HepG2 (cell line): ENCODE results near the gene OGG1. TPM values are rescaled to one million over a fixed set of nuclear protein-coding genes. Genes with fewer than 3 reads are reported as not detected.
A peak's percentile ranks its signal among the peaks of the same experiment; 100 is the strongest.

Experiments used
- GTF3A ChIP-seq: sonication (generic); formaldehyde crosslinking; conservative IDR thresholded peaks from 2 replicates; pipeline ENCODE4 v1.4.0; 2020; ENCODE audit warnings: mild to moderate bottlenecking, missing genetic modification reagents
- JDP2 ChIP-seq: sonication (generic); formaldehyde crosslinking; IDR thresholded peaks from 2 replicates; pipeline ENCODE4 v1.8.1; 2022; ENCODE audit warnings: missing genetic modification reagents, borderline replicate concordance
- MAZ ChIP-seq, 2 experiments: sonication (generic) in 1 of 2; formaldehyde crosslinking in 1 of 2; IDR thresholded peaks; 2 replicates each; pipeline versions ENCODE4 v1.5.0 to v1.6.1; 2012 to 2020; ENCODE audit warnings: low read depth in 2 of 2, mild to moderate bottlenecking in 2 of 2, borderline replicate concordance in 1 of 2, improper control_type of control experiment in 1 of 2, low read length in 1 of 2, missing genetic modification reagents in 1 of 2, moderate library complexity in 1 of 2
- MED8 ChIP-seq: sonication (generic); formaldehyde crosslinking; IDR thresholded peaks from 2 replicates; pipeline ENCODE4 v1.8.1; 2023; ENCODE audit warnings: mild to moderate bottlenecking, missing genetic modification reagents; ENCODE audit not compliant: insufficient replicate concordance
- MIER3 ChIP-seq: IDR thresholded peaks from 2 replicates; pipeline ENCODE4 v1.6.1; 2016; ENCODE audit warnings: missing compliant biosample characterization, borderline replicate concordance
- NFIC ChIP-seq: IDR thresholded peaks from 2 replicates; pipeline ENCODE4 v1.6.1; 2012; ENCODE audit warnings: mild to moderate bottlenecking, low read length, inconsistent platforms
- RAD51 ChIP-seq: fragments of 450-650 bp; IDR thresholded peaks from 2 replicates; pipeline ENCODE4 v1.6.1; 2016; ENCODE audit warnings: borderline replicate concordance
- SALL2 ChIP-seq: sonication (generic); formaldehyde crosslinking; IDR thresholded peaks from 2 replicates; pipeline ENCODE4 v1.8.1; 2023; ENCODE audit warnings: mild to moderate bottlenecking, missing genetic modification reagents, inconsistent platforms
- SCMH1 ChIP-seq: sonication (generic); formaldehyde crosslinking; IDR thresholded peaks from 2 replicates; pipeline ENCODE4 v1.9.0; 2021; ENCODE audit warnings: missing genetic modification reagents, mild to moderate bottlenecking, borderline replicate concordance
- SIN3B ChIP-seq: fragments of 150-350 bp; IDR thresholded peaks from 2 replicates; pipeline ENCODE4 v1.6.1; 2014; ENCODE audit warnings: low read length
- SRF ChIP-seq: IDR thresholded peaks from 2 replicates; pipeline ENCODE4 v1.6.1; 2011; ENCODE audit warnings: mild to moderate bottlenecking, low read depth, low read length, moderate library complexity
- YEATS2 ChIP-seq: sonication (generic); formaldehyde crosslinking; IDR thresholded peaks from 2 replicates; pipeline ENCODE4 v1.4.0; 2020; ENCODE audit warnings: missing genetic modification reagents, borderline replicate concordance
- ZBTB8A ChIP-seq: sonication (generic); formaldehyde crosslinking; IDR thresholded peaks from 2 replicates; pipeline ENCODE4 v1.4.0; 2020; ENCODE audit warnings: mild to moderate bottlenecking, low read depth, missing genetic modification reagents, borderline replicate concordance
- ZNF17 ChIP-seq: sonication (generic); formaldehyde crosslinking; IDR thresholded peaks from 2 replicates; pipeline ENCODE4 v1.5.0; 2020; ENCODE audit warnings: mild to moderate bottlenecking, missing genetic modification reagents
- ZNF451 ChIP-seq: sonication (generic); formaldehyde crosslinking; IDR thresholded peaks from 2 replicates; pipeline ENCODE4 v1.5.0; 2020; ENCODE audit warnings: mild to moderate bottlenecking, missing genetic modification reagents
- ZNF550 ChIP-seq: sonication (generic); formaldehyde crosslinking; IDR thresholded peaks from 2 replicates; pipeline ENCODE4 v1.4.0; 2020; ENCODE audit warnings: mild to moderate bottlenecking, missing genetic modification reagents, borderline replicate concordance
- ZNF607 ChIP-seq: sonication (generic); formaldehyde crosslinking; IDR thresholded peaks from 2 replicates; pipeline ENCODE4 v1.5.1; 2020; ENCODE audit warnings: missing genetic modification reagents, mild to moderate bottlenecking, borderline replicate concordance
- ZNF670 ChIP-seq: sonication (generic); formaldehyde crosslinking; IDR thresholded peaks from 2 replicates; pipeline ENCODE4 v1.8.0; 2022; ENCODE audit warnings: mild to moderate bottlenecking, missing genetic modification reagents, borderline replicate concordance
- ZNF770 ChIP-seq: sonication (generic); formaldehyde crosslinking; IDR thresholded peaks from 2 replicates; pipeline ENCODE4 v1.5.0; 2020; ENCODE audit warnings: mild to moderate bottlenecking, missing genetic modification reagents
- ZNF773 ChIP-seq: sonication (generic); formaldehyde crosslinking; IDR thresholded peaks from 2 replicates; pipeline ENCODE4 v1.4.0; 2020; ENCODE audit warnings: missing genetic modification reagents, borderline replicate concordance
- ZNF790 ChIP-seq: sonication (generic); formaldehyde crosslinking; IDR thresholded peaks from 2 replicates; pipeline ENCODE4 v1.8.0; 2022; ENCODE audit warnings: missing genetic modification reagents, mild to moderate bottlenecking, borderline replicate concordance
- ZNF841 ChIP-seq: sonication (generic); formaldehyde crosslinking; IDR thresholded peaks from 2 replicates; pipeline ENCODE4 v1.8.1; 2023; ENCODE audit warnings: missing genetic modification reagents, borderline replicate concordance
- polyA plus RNA-seq, 8 experiments: library from polyadenylated mRNA; depleted of rRNA in 3 of 8; stranded (reverse) in 7 of 8; unstranded in 1 of 8; fragments of >200 nt; fragmentation: Illumina TruSeq in 4 of 8; extraction: Trizol in 4 of 8; gene quantifications; 2 replicates each; pipeline versions ENCODE4 v1.2.1 to v1.2.3, GENCODE V29; 2011 to 2016; ENCODE audit warnings: low read depth in 4 of 8, missing spikeins in 1 of 8, mixed read lengths in 1 of 8; ENCODE audit not compliant: insufficient read depth in 1 of 8
- total RNA-seq, 5 experiments: library from RNA; depleted of rRNA; stranded (reverse); fragments of >200 nt; fragmentation: Illumina TruSeq; extraction: Trizol; gene quantifications; 2 replicates each; pipeline ENCODE4 v1.2.3, GENCODE V29; 2016; ENCODE audit warnings: low read depth in 1 of 5
- TF ChIP-seq, protein P1 (sequence below): fragments of 450-650 bp; IDR thresholded peaks from 2 replicates; pipeline ENCODE4 v1.6.1; 2017
- TF ChIP-seq, protein P2 (sequence below): sonication (generic); formaldehyde crosslinking; conservative IDR thresholded peaks from 2 replicates; pipeline ENCODE4 v1.4.0; 2020; ENCODE audit warnings: mild to moderate bottlenecking, missing genetic modification reagents, moderate library complexity

OGG1 gene
- total and polyA plus RNA-seq, 2 of the 13 experiments (the other 11 are each of a cell fraction or from before 2014, with no cell fraction given) = 28.7 to 33.2 TPM

- TF ChIP-seq ZNF770 (CRISPR knock-in tag) = no peak
- TF ChIP-seq MAZ (IDR thresholded peaks at IDR 0.05; ENCODE audit: borderline replicate concordance, low read depth, low read length) = no peak
- no peak for TF ChIP-seq MAZ (CRISPR knock-in tag; IDR thresholded peaks at IDR 0.05; ENCODE audit: low read depth)
- TF ChIP-seq ZNF841 (CRISPR knock-in tag) = no peak
- TF ChIP-seq ZNF773 = no peak
- no peak for TF ChIP-seq GTF3A (CRISPR knock-in tag)
- peak; percentile 33; the same call in 1 of the 2 replicates for TF ChIP-seq RAD51
- 0 out of 2 replicates have a peak, but pooled peaks have one; percentile 42 for TF ChIP-seq MIER3 (CRISPR knock-in tag)
- TF ChIP-seq, protein P1, sequence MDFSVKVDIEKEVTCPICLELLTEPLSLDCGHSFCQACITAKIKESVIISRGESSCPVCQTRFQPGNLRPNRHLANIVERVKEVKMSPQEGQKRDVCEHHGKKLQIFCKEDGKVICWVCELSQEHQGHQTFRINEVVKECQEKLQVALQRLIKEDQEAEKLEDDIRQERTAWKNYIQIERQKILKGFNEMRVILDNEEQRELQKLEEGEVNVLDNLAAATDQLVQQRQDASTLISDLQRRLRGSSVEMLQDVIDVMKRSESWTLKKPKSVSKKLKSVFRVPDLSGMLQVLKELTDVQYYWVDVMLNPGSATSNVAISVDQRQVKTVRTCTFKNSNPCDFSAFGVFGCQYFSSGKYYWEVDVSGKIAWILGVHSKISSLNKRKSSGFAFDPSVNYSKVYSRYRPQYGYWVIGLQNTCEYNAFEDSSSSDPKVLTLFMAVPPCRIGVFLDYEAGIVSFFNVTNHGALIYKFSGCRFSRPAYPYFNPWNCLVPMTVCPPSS = no peak
- no peak for TF ChIP-seq ZNF451 (CRISPR knock-in tag)
- TF ChIP-seq YEATS2 (CRISPR knock-in tag) = no peak
- TF ChIP-seq SRF = no peak
- TF ChIP-seq ZNF790 (CRISPR knock-in tag) = no peak
- no peak for TF ChIP-seq ZNF550 (CRISPR knock-in tag)
- no peak for TF ChIP-seq SIN3B
- no peak for TF ChIP-seq ZNF607 (CRISPR knock-in tag)
- TF ChIP-seq SCMH1 = no peak
- TF ChIP-seq JDP2 = no peak
- no peak for TF ChIP-seq ZBTB8A
- TF ChIP-seq SALL2 (CRISPR knock-in tag) = no peak
- TF ChIP-seq, protein P2, sequence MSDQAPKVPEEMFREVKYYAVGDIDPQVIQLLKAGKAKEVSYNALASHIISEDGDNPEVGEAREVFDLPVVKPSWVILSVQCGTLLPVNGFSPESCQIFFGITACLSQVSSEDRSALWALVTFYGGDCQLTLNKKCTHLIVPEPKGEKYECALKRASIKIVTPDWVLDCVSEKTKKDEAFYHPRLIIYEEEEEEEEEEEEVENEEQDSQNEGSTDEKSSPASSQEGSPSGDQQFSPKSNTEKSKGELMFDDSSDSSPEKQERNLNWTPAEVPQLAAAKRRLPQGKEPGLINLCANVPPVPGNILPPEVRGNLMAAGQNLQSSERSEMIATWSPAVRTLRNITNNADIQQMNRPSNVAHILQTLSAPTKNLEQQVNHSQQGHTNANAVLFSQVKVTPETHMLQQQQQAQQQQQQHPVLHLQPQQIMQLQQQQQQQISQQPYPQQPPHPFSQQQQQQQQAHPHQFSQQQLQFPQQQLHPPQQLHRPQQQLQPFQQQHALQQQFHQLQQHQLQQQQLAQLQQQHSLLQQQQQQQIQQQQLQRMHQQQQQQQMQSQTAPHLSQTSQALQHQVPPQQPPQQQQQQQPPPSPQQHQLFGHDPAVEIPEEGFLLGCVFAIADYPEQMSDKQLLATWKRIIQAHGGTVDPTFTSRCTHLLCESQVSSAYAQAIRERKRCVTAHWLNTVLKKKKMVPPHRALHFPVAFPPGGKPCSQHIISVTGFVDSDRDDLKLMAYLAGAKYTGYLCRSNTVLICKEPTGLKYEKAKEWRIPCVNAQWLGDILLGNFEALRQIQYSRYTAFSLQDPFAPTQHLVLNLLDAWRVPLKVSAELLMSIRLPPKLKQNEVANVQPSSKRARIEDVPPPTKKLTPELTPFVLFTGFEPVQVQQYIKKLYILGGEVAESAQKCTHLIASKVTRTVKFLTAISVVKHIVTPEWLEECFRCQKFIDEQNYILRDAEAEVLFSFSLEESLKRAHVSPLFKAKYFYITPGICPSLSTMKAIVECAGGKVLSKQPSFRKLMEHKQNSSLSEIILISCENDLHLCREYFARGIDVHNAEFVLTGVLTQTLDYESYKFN (CRISPR knock-in tag) = no peak
- TF ChIP-seq NFIC = no peak
- TF ChIP-seq ZNF17 (CRISPR knock-in tag) = no peak
- TF ChIP-seq MED8 = no peak
- no peak for TF ChIP-seq ZNF670 (CRISPR knock-in tag)
These were observed 33.9 kb upstream of the OGG1 start (continued) for GRCh38 chr3:9715764-9716437.
